ENCODE results near the gene EEPD1.
"Not testable (repeated sequence)": the region's sequence is repeated elsewhere in the genome, so short reads cannot be mapped to it uniquely, and the experiment has no call there.

The EEPD1 gene

DNA sequence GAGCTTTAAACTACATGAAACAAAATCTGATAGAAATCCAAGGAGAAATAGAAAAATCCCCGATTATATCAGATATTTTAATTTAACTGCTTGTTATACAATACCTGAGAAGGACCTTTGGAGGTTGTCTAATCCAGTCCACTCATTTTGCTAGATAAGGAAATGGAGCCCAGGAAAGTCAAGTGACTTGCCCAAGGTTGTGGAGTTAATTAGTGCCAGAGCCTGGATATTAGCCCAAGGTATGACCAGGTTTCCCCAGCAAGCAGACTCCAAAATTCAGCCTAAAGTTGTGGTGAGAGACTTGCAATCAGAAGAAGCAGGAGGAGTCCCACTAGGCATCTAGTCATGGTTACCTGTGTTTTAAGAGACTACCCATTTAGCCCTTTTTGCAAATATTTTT, 11.7 kb upstream of the EEPD1 start:
- TF ChIP-seq, protein P1, sequence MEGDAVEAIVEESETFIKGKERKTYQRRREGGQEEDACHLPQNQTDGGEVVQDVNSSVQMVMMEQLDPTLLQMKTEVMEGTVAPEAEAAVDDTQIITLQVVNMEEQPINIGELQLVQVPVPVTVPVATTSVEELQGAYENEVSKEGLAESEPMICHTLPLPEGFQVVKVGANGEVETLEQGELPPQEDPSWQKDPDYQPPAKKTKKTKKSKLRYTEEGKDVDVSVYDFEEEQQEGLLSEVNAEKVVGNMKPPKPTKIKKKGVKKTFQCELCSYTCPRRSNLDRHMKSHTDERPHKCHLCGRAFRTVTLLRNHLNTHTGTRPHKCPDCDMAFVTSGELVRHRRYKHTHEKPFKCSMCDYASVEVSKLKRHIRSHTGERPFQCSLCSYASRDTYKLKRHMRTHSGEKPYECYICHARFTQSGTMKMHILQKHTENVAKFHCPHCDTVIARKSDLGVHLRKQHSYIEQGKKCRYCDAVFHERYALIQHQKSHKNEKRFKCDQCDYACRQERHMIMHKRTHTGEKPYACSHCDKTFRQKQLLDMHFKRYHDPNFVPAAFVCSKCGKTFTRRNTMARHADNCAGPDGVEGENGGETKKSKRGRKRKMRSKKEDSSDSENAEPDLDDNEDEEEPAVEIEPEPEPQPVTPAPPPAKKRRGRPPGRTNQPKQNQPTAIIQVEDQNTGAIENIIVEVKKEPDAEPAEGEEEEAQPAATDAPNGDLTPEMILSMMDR (IDR thresholded peaks at IDR 0.05; ENCODE audit: low read depth, low read length, missing control alignments), result no peak
- H3K4me3 ChIP-seq (ENCODE audit: low read depth, low read length), result no peak overlapping the region
- DNase-seq (ENCODE audit: low read depth), result no peak

DNA sequence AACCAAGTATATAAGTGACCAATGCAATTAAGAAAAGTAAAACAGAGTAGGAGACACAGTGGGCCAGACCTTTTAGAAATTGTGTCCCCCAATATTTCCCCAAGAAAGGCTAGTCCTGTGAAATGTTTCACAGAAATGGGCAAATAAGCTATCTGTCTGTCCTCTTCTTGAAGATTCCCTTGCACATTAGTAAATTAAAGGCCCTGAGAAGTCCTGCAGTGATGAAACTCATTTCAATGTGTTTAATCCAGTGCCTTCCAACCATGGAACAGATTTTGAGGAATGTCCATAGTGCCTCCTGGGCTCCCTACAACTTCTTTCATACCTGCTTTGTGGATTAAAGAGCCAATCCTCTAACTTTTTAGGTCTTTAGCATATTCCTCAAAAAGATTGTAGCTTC, 11.2 kb upstream of the EEPD1 start:
- TF ChIP-seq, protein P1 (IDR thresholded peaks at IDR 0.05; ENCODE audit: low read depth, low read length, missing control alignments), result no peak
- H3K4me3 ChIP-seq (ENCODE audit: low read depth, low read length), result no peak overlapping the region
- DNase-seq (ENCODE audit: low read depth), result no peak

DNA sequence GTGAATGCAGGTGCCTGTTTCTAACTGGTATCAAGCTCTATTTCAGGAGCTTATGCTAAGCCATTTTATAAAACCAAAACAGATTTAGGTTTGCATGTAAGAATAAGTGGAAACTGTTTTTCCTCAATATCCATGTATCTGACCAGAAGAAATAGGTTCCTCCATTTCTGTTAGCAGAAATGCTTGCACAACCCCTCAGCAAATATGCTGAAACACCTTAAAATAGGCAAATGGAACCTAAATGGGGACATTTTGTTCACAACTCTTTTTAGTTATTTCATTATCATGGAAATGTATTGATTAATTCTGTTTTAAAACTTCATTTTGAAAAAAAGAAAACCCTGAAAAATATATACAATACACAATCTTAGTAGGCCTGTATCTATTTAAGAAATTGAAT, 8.9 kb upstream of the EEPD1 start:
- no peak for DNase-seq (ENCODE audit: low read depth)

DNA sequence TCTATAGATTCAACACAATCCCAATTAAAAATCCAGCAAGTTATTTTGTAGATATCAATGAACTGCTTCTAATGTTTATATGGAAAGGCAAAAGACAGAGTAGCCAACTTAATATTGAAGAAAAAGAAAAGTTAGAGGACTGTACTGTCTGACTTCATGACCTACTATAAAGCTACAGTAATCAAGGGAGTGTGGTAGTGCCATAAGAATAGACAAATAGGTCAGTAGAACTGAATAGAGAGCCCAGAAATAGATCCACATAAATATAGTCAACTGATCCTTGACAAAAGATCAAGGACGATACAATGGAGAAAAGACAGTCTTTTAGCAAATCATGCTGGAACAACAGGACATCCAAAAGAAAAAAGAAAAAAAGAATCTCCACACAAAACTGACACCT, 7.4 kb upstream of the EEPD1 start:
- TF ChIP-seq, protein P1 (IDR thresholded peaks at IDR 0.05; ENCODE audit: low read depth, low read length, missing control alignments), result no peak
- H3K4me3 ChIP-seq (ENCODE audit: low read depth, low read length), result no peak overlapping the region
- DNase-seq (ENCODE audit: low read depth), result no peak

More for the DNA sequence above, 8.9 kb upstream of the EEPD1 start:
- H3K4me3 ChIP-seq (ENCODE audit: low read depth, low read length), result no peak overlapping the region
- TF ChIP-seq, protein P1 (IDR thresholded peaks at IDR 0.05; ENCODE audit: low read depth, low read length, missing control alignments), result no peak

DNA sequence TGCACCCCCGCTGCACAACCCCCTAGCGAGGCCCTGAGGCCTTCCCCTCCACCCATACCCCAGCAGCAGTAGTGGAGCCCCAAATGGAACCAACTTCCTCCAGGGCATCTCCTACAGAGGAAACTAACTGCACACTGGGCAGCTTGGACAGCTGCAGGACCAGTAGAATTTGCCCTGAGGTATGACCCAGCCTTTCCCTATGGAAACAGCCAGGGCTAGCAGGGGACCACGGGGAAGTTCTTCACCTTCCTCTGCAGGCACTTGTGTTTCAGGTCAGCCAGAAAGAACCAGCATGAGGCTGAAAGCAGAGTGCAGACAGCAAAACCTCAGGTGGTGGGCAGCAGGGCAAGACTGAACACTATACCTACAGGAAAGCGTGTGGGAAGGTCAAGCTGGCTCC, 5.7 kb upstream of the EEPD1 start:
- DNase-seq (ENCODE audit: low read depth), result no peak
- TF ChIP-seq, protein P1 (IDR thresholded peaks at IDR 0.05; ENCODE audit: low read depth, low read length, missing control alignments), result no peak
- H3K4me3 ChIP-seq (ENCODE audit: low read depth, low read length), result no peak overlapping the region

DNA sequence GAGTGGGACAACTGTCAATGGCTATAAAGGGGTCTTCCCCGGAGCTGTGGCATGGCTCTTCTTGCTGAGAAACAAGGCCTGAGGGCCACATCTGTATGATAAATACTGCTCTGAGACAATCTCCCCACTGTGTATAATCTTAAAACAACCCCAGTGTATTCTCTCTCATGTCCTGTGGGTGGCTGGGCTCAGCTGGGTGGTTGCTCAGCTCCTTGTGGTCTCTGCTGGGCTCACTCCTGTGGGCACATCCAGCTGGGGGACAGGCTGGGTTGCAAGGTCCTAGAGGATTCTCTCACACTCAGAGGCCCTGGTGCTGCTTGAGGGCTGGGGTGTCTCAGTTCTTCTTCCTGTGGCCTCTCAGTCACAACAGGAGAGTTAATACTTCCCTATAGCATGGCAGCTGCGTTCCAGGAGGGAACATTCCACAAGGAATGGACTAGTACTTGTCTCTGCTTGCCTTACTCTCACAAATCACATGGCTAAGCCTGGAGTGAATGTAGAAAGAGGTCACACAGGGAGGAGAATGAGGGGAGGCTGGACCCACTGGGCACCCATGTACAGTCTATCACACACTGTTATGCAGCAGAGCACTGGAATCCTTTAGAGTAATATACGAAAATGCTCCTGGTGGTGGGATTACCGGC, 4.5 kb upstream of the EEPD1 start:
- TF ChIP-seq, protein P1 (IDR thresholded peaks at IDR 0.05; ENCODE audit: low read depth, low read length, missing control alignments), result no peak
- no peak overlapping the region for H3K4me3 ChIP-seq (ENCODE audit: low read depth, low read length)
- DNase-seq (ENCODE audit: low read depth), result no peak

DNA sequence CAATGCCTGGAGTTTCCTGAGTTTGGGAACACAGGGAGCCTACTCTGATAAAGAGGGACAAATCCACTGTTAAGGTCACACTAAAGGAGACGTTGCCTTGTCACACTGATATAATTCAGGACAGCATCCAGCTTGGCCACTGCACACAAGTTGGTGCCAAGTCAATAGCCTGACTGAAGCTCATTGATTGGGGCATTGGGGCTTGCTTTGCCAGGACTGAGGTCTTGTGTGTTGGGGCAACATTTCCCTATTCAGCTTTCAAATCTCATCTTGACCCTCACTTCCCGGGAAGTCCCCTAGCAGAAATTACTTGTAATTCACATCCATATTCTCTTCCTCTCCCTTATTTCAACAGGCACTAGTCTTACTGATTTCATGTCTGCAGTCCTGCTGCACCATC, 3.8 kb upstream of the EEPD1 start:
- not testable (repeated sequence) for H3K4me3 ChIP-seq (ENCODE audit: low read depth, low read length); DNase-seq (ENCODE audit: low read depth)

All from GM12864 (cell line).